Caki2 (cell line): ENCODE results near the gene ZNF592. TPM values are rescaled to one million over a fixed set of nuclear protein-coding genes. Genes with fewer than 3 reads are reported as not detected.

ENCODE experiments used
- DNase-seq: peaks from one replicate; pipeline ENCODE4 v3.0.0-alpha.2; 2015; ENCODE audit warnings: low read depth
- in situ Hi-C: cut with HindIII; loops from 2 replicates; pipeline ENCODE4 v1.10.0; 2016; ENCODE audit warnings: low sequenced_read_pairs, low pct_unique_long_range_greater_than_20kb, mixed read lengths
- total RNA-seq: library from RNA; depleted of rRNA; stranded (reverse); fragments of >200 nt; shearing (Covaris generic); gene quantifications from 2 replicates; pipeline ENCODE4 v1.2.3, GENCODE V29; 2014; ENCODE audit warnings: low replicate concordance

Gene ZNF592
- total RNA-seq, 1 experiment from 2014 or later, result 7.2 TPM

- DNase-seq, result peak; percentile 70
- in situ Hi-C loops, result no loop called here
Observed at GRCh38 chr15:84797212-84797611, 48.8 kb downstream of the ZNF592 start.

GRCh38 chr15:84797801-84798200 is 49.4 kb downstream of the ZNF592 start:
- no peak for DNase-seq
- in situ Hi-C loops, result no loop called here

GRCh38 chr15:84798436-84798946 is 50.1 kb downstream of the ZNF592 start:
- in situ Hi-C loops, result no loop called here
- no peak for DNase-seq

GRCh38 chr15:84799511-84800187 is 51.3 kb downstream of the ZNF592 start:
- in situ Hi-C loops, result no loop called here
- DNase-seq, result no peak

GRCh38 chr15:84800365-84800806 is 52.0 kb downstream of the ZNF592 start:
- DNase-seq, result no peak
- in situ Hi-C loops, result no loop called here

GRCh38 chr15:84804005-84804900 is 55.9 kb downstream of the ZNF592 start:
- in situ Hi-C loops, result no loop called here
- no peak for DNase-seq

- DNase-seq, result no peak
- in situ Hi-C loops, result no loop called here
Observed at GRCh38 chr15:84805221-84805620, 56.8 kb downstream of the ZNF592 start.

GRCh38 chr15:84807228-84807627 is 58.8 kb downstream of the ZNF592 start:
- DNase-seq, result no peak
- in situ Hi-C loops, result no loop called here

GRCh38 chr15:84810073-84810840 is 61.9 kb downstream of the ZNF592 start:
- in situ Hi-C loops, result no loop called here
- no peak for DNase-seq

GRCh38 chr15:84811151-84811550 is 62.8 kb downstream of the ZNF592 start:
- in situ Hi-C loops, result no loop called here
- DNase-seq, result no peak

GRCh38 chr15:84811828-84812227 is 63.4 kb downstream of the ZNF592 start:
- no peak for DNase-seq
- in situ Hi-C loops, result no loop called here

GRCh38 chr15:84812842-84813241 is 64.5 kb downstream of the ZNF592 start:
- in situ Hi-C loops, result no loop called here
- no peak for DNase-seq

- in situ Hi-C loops, result no loop called here
- DNase-seq, result no peak
Observed at GRCh38 chr15:84813435-84813834, 65.0 kb downstream of the ZNF592 start.

- in situ Hi-C loops, result no loop called here
- no peak for DNase-seq
Observed at GRCh38 chr15:84813931-84814330, 65.5 kb downstream of the ZNF592 start.

GRCh38 chr15:84814916-84815315 is 66.5 kb downstream of the ZNF592 start:
- no peak for DNase-seq
- in situ Hi-C loops, result no loop called here

- in situ Hi-C loops, result no loop called here
Observed at GRCh38 chr15:84816694-84817465, 68.5 kb downstream of the ZNF592 start, which contains the start of gene ALPK3. Gene ALPK3 (plus strand): TSS chr15:84817356. CDS start chr15:84817453, 97 bp downstream.

GRCh38 chr15:84817466-84818081 is 69.2 kb downstream of the ZNF592 start:
- in situ Hi-C loops, result no loop called here
- DNase-seq, result no peak

More at GRCh38 chr15:84816694-84817465, 68.5 kb downstream of the ZNF592 start, which contains the start of gene ALPK3:
- no peak for DNase-seq
